AG09309 (cell line): ENCODE data around the gene PRX.

ENCODE experiments used
- DNase-seq: peaks from one replicate; pipeline ENCODE4 v3.0.0-alpha.2; 2010; ENCODE audit warnings: low read depth
- H3K4me3 ChIP-seq: 2 replicates; pipeline ENCODE4 v1.5.1; 2011; ENCODE audit warnings: mild to moderate bottlenecking, low read depth, low read length, moderate library complexity; ENCODE audit not compliant: control insufficient read depth
- CTCF ChIP-seq: IDR thresholded peaks from 2 replicates; pipeline ENCODE4 v1.5.1; 2011; ENCODE audit warnings: mild to moderate bottlenecking, low read depth, low read length, inconsistent platforms; ENCODE audit not compliant: insufficient read depth, control insufficient read depth; ENCODE audit errors: missing control alignments

The PRX gene

GRCh38 chr19:40444825-40445312 is 31.7 kb upstream of the PRX start:
- H3K4me3 ChIP-seq, result peak overlapping the region; percentile 91
- no peak for TF ChIP-seq CTCF
- DNase-seq, result no peak

GRCh38 chr19:40444000-40444824 is 31.0 kb upstream of the PRX start, which contains the start of gene SERTAD3:
TSS of gene SERTAD3 (minus strand) at chr19:40444335. CDS start at chr19:40442080, 2,255 bp downstream.
- H3K4me3 ChIP-seq, result peak within 1 kb of the TSS; percentile 91
- no peak for TF ChIP-seq CTCF
- peak; percentile 69 for DNase-seq

GRCh38 chr19:40443131-40443999 is 30.2 kb upstream of the PRX start:
- no peak for TF ChIP-seq CTCF
- DNase-seq, result peak; percentile 97
- H3K4me3 ChIP-seq, result peak overlapping the region; percentile 91

GRCh38 chr19:40442328-40443130 is 29.4 kb upstream of the PRX start:
- peak overlapping the region; percentile 91 for H3K4me3 ChIP-seq
- no peak for DNase-seq
- TF ChIP-seq CTCF, result no peak

GRCh38 chr19:40441719-40442253 is 28.6 kb upstream of the PRX start:
- no peak for DNase-seq
- TF ChIP-seq CTCF, result no peak
- peak overlapping the region; percentile 14 for H3K4me3 ChIP-seq

GRCh38 chr19:40438284-40438683 is 25.1 kb upstream of the PRX start:
- H3K4me3 ChIP-seq, result no peak overlapping the region
- no peak for TF ChIP-seq CTCF
- no peak for DNase-seq
